ENCODE data around the gene AACS.

Gene AACS

DNA sequence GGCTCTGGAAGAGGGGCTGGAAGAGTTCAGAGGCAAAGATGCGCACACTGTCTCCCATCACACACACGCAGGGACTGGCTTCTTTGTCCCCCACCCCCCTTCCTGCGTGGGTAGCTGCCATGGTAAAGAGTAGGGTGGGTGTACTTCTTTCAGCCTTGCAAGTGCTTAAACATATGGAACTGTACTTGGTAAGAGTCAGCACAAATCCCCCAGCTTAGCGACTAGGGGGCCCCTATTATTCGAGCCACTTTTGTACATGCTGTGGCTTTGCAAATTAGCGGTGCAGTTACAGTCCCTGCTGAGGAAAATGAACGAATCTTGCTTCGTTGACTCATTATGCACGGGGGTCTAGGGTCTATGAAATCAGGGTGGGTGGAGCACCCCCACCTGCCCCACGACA, 123.8 kb downstream of the AACS start:
- in situ Hi-C loops (cut with HindIII; ENCODE audit: low pct_ligation_motif_present, low pct_unique_long_range_greater_than_20kb, low sequenced_read_pairs), result no loop called here
- DNase-seq, result no peak

DNA sequence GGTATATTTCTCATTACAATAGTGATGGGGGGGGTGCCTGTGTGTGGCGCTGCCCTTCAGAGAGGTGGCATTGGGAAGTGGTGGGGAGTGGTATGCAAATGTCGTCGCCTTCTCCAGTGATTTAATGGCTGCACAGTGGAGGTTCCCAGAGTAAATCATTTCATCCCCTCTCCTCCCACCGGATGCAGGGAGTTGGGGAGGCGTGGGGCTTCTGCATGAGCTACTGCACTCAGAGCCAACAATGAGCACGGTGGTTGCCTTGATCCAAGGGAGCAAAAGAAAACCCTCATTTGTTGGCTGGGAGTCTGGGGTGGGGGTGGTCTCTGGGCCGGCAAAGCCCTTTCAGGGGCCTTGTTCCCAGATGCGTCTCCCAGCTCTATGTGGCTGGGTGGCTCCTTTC, 124.3 kb downstream of the AACS start:
- DNase-seq, result no peak
- in situ Hi-C loops (cut with HindIII; ENCODE audit: low pct_ligation_motif_present, low pct_unique_long_range_greater_than_20kb, low sequenced_read_pairs), result no loop called here

- DNase-seq, result no peak
- in situ Hi-C loops (cut with HindIII; ENCODE audit: low pct_ligation_motif_present, low pct_unique_long_range_greater_than_20kb, low sequenced_read_pairs), result no loop called here
Measured at GRCh38 chr12:125191361-125192087, 126.3 kb downstream of the AACS start.

GRCh38 chr12:125192690-125193221, 127.5 kb downstream of the AACS start:
- in situ Hi-C loops (cut with HindIII; ENCODE audit: low pct_ligation_motif_present, low pct_unique_long_range_greater_than_20kb, low sequenced_read_pairs), result no loop called here
- DNase-seq, result no peak
